Dermis lymphatic vessel endothelial cell (primary cell): ENCODE data around the gene SLC39A2. TPM values are rescaled to one million over a fixed set of nuclear protein-coding genes. Genes with fewer than 3 reads are reported as not detected.

Source experiments
- total RNA-seq: library from RNA; depleted of rRNA; stranded (reverse); fragments of >200 nt; gene quantifications from 2 replicates; pipeline ENCODE4 v1.2.1, GENCODE V29; 2014

Gene SLC39A2, protein sequence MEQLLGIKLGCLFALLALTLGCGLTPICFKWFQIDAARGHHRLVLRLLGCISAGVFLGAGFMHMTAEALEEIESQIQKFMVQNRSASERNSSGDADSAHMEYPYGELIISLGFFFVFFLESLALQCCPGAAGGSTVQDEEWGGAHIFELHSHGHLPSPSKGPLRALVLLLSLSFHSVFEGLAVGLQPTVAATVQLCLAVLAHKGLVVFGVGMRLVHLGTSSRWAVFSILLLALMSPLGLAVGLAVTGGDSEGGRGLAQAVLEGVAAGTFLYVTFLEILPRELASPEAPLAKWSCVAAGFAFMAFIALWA
- total RNA-seq = not detected in 2 replicates

DNA sequence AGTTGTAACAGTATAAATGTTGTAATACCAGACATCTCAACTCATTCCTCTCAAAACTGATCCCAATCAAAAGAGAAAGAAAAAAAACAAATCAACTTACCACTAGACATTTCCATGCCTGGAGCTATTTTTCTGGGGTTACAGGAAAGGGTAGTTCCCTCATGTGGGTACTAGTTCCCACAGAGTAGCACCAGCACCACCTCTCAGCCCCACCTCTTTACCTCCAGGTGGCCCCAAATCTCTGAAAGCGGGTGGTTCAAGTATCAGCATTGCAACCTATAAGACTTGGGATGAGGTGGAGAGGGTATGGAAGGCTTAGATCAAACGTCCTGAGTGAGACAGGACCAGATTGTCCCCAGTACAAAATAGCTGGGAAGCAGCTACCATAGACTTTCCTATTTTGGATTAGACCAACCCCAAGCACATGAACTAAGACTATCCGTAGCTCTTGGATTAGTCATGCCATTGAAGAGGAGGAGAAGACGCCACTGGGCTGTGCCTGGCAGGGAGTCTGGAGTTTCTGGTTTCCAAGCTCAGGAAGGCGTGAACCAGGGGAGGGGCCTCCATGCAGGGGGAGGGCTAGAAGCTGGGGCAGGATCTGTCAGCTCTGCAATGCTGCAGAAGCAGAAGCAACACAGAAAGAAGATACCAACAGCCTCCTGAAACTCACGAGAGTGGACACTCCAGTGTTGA lies at the start of gene SLC39A2:
Gene SLC39A2, plus strand, starts transcription at position 620 of the 693 bp plus-strand sequence. CDS start 154 bp downstream, outside the sequence.

GRCh38 chr14:20954736-20955537 lies 44.2 kb upstream of the SLC39A2 start, which contains the start of gene RNASE2:
RNASE2 (plus strand) TSS chr14:20955487; CDS start chr14:20955772, 285 bp downstream.

GRCh38 chr14:20989787-20990600 lies 9.1 kb upstream of the SLC39A2 start, which contains the start of gene METTL17:
METTL17 (plus strand) TSS chr14:20989980; CDS start chr14:20990003, 23 bp downstream.

DNA sequence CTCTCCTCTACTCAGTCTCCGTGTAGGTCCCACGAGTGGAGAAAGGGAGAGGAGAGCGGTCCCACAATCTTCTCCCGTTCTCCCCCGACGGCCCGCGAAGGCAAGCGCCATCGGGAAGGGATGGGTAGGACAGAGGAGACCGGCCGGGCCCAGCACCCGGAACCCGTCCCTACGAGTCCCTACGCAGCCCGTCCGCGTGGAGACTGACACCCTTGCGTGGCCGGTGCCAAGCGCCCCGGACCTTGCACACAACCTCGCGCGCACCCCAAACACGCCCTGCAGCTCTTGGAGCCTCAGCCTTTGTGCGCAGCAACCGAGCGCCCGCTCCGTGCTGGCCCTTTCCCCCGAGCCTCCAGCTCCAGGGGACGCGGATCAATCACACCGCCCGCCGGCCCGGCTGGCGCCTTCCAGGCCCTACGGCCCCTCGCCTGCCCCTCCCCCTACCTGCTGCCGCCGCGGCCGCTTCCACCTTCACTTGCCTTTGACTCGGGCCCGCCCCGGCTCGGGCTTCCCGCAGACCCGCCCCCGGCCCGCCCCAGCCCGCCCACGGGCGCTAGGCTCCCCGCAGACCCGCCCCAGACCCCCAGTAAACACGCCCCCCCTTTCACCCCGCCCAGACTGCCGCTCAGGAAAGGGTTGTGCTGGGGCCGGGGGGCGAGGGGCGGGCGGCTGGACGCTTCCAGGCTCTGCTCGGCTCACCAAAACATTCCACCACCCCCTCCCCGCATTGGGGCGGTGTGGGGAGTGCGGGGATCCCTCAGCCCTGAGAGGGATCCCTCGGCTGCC lies 25.7 kb downstream of the SLC39A2 start, which contains the start of gene NDRG2:
Gene NDRG2, minus strand, starts transcription at position 477 of the 786 bp plus-strand sequence. CDS start 1,746 bp downstream, outside the sequence.

GRCh38 chr14:21029917-21030316 lies 30.8 kb downstream of the SLC39A2 start, which contains the start of gene TPPP2:
TPPP2 (plus strand) TSS chr14:21030217; CDS start chr14:21030582, 365 bp downstream.

GRCh38 chr14:21034707-21035106 lies 35.6 kb downstream of the SLC39A2 start, which contains the start of gene RNASE13:
RNASE13 (minus strand) TSS chr14:21034807; CDS start chr14:21034288, 519 bp downstream.

GRCh38 chr14:21041676-21042433 lies 42.8 kb downstream of the SLC39A2 start, which contains the start of gene RNASE7:
RNASE7 (plus strand) TSS chr14:21042362; CDS start chr14:21042993, 631 bp downstream.

Other genes with a start within 250 kb of the SLC39A2 start
- not detected in 2 replicates for gene EDDM3B, start 230.9 kb upstream of the SLC39A2 start, total RNA-seq
- not detected in 2 replicates for gene RNASE6, start 218.0 kb upstream of the SLC39A2 start, total RNA-seq
- gene RNASE1, start 196.4 kb upstream of the SLC39A2 start, total RNA-seq = 0.43 and 0.98 TPM in 2 replicates
- gene RNASE3, start 107.9 kb upstream of the SLC39A2 start, total RNA-seq = not detected in 2 replicates
- gene RNASE2, start 43.8 kb upstream of the SLC39A2 start, total RNA-seq = not detected in 2 replicates
- gene METTL17, start 9.3 kb upstream of the SLC39A2 start, total RNA-seq = 16.0 and 22.2 TPM in 2 replicates
- gene NDRG2, start 25.8 kb downstream of the SLC39A2 start, total RNA-seq = 5.7 and 7.2 TPM in 2 replicates
- gene TPPP2, start 30.9 kb downstream of the SLC39A2 start, total RNA-seq = not detected in 2 replicates
- gene RNASE13, start 35.5 kb downstream of the SLC39A2 start, total RNA-seq = not detected in 2 replicates
- gene RNASE7, start 43.1 kb downstream of the SLC39A2 start, total RNA-seq = not detected in 2 replicates
- gene RNASE8, start 58.5 kb downstream of the SLC39A2 start, total RNA-seq = not detected in 2 replicates
- 7.4 and 11.6 TPM in 2 replicates for gene ARHGEF40, start 71.0 kb downstream of the SLC39A2 start, total RNA-seq
- 1.4 and 2.4 TPM in 2 replicates for gene ZNF219, start 99.4 kb downstream of the SLC39A2 start, total RNA-seq
- 0.09 and 0.11 TPM in 2 replicates for gene TMEM253, start 101.8 kb downstream of the SLC39A2 start, total RNA-seq
- gene OR5AU1, start 156.8 kb downstream of the SLC39A2 start, total RNA-seq = not detected in 2 replicates